Lung (tissue), 12 donors: ENCODE measurements around the gene CPE. TPM values are rescaled to one million over a fixed set of nuclear protein-coding genes. Genes with fewer than 3 reads are reported as not detected.

Experiments
- ATAC-seq: fragments of 200-7000 bp; cut with Tn5 transposase; one replicate; pipeline ENCODE4 v1.9.1; 2020; ENCODE audit warnings: moderate number of reproducible peaks; ENCODE audit not compliant: insufficient read depth, low FRiP score
- DNase-seq, 3 donors: peaks; one replicate each; pipeline ENCODE4 v3.0.0-alpha.2; 2013 to 2017
- H3K27ac ChIP-seq, 2 donors: one replicate each; pipeline ENCODE4 v1.5.1; 2013; ENCODE audit warnings: mild to moderate bottlenecking in 2 of 2, moderate library complexity in 2 of 2, control low read depth in 1 of 2, inconsistent platforms in 1 of 2, low read depth in 1 of 2, low read length in 1 of 2
- H3K27me3 ChIP-seq, 3 donors: one replicate each; pipeline ENCODE4 v1.5.1; 2013; ENCODE audit warnings: low read length in 2 of 3; ENCODE audit not compliant: control insufficient read depth in 3 of 3, insufficient read depth in 3 of 3
- H3K36me3 ChIP-seq, 4 donors: one replicate each; pipeline ENCODE4 v1.5.1; 2013; ENCODE audit warnings: low read length in 4 of 4, mild to moderate bottlenecking in 1 of 4, moderate library complexity in 1 of 4; ENCODE audit not compliant: control insufficient read depth in 4 of 4, insufficient read depth in 4 of 4
- H3K4me1 ChIP-seq, 5 donors: one replicate each; pipeline ENCODE4 v1.5.1; 2013; ENCODE audit warnings: low read length in 5 of 5, mild to moderate bottlenecking in 2 of 5, moderate library complexity in 1 of 5; ENCODE audit not compliant: control insufficient read depth in 5 of 5, insufficient read depth in 5 of 5
- H3K4me3 ChIP-seq: one replicate; pipeline ENCODE4 v1.5.1; 2013; ENCODE audit warnings: mild to moderate bottlenecking, control low read depth, moderate library complexity
- H3K9ac ChIP-seq, 2 donors: one replicate each; pipeline ENCODE4 v1.5.1; 2013; ENCODE audit warnings: low read length in 2 of 2, control low read depth in 1 of 2; ENCODE audit not compliant: insufficient read depth in 1 of 2
- H3K9me3 ChIP-seq, 4 donors: one replicate each; pipeline ENCODE4 v1.5.1; 2013; ENCODE audit warnings: low read length in 3 of 4, mild to moderate bottlenecking in 1 of 4, moderate library complexity in 1 of 4; ENCODE audit not compliant: control insufficient read depth in 4 of 4, insufficient read depth in 3 of 4
- WGBS, 2 donors: extraction: QIAGEN DNeasy Blood & Tissue Kit; methylation state at CpG; one replicate each; pipeline ENCODE4 v1.1.7; 2013; 5-methylcytosine and 5-hydroxymethylcytosine counted together
- polyA plus RNA-seq, 2 donors: library from polyadenylated mRNA; stranded (reverse); fragments of 200-250 nt; gene quantifications; one replicate each; pipeline ENCODE4 v1.2.1, GENCODE V29; 2013
- total RNA-seq, 2 donors: library from RNA; depleted of rRNA in 1 of 2; stranded (reverse); fragments of >200 nt in 1 of 2; gene quantifications; one replicate each; pipeline ENCODE4 v1.2.1, GENCODE V29; 2014 to 2021
- TF ChIP-seq, protein P1 (sequence below): IDR thresholded peaks from 2 replicates; pipeline ENCODE4 v1.5.1; 2012; ENCODE audit warnings: mild to moderate bottlenecking; ENCODE audit errors: control extremely low read depth, extremely low read depth
- donor health status: control.
- donor health status: control.
- donor health status: Bipolar disorder and iron deficiency.
- donor health status: healthy.
- donor health status: DM: yes; HTN: yes; CAD: no.

The CPE gene
- total and polyA plus RNA-seq, 4 donors = 6.6 to 135 (median 14.3) TPM

DNA sequence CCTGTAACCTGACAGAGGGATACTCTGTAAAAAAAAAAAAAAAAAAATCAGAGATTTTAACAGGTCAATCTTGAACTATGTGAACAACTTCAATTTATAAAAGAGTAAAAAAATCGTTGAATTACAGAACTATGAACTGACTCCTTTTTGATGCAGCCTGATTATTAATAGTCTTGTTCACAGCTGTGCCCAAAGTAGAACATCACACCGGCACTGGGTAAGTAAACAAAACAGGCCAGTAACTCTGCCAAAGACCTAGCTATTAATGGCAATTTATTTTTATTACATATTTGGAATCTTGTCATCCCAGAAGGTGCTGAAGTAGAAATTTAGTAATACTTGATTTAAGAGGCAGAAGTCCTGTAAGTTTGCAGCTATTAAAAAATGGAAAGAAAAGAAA lies 31.4 kb downstream of the CPE start:
- Histone ChIP-seq H3K27ac (no peak overlapping the region), H3K9ac (no peak overlapping the region), H3K4me1 (peaks cover 0 to 3% (median 0%) of the 10 kb centered on the region in 5 donors), H3K9me3 (no peaks in the 10 kb centered on the region), H3K27me3 (no peaks in the 10 kb centered on the region), H3K36me3 (no peaks in the 10 kb centered on the region), H3K4me3 (no peak overlapping the region)
- WGBS, 2 donors = 60 to 71% methylated on average over 2 of the region's 2 CpGs
- DNase-seq (no peak), ATAC-seq (no peak)
- TF ChIP-seq, protein P1, sequence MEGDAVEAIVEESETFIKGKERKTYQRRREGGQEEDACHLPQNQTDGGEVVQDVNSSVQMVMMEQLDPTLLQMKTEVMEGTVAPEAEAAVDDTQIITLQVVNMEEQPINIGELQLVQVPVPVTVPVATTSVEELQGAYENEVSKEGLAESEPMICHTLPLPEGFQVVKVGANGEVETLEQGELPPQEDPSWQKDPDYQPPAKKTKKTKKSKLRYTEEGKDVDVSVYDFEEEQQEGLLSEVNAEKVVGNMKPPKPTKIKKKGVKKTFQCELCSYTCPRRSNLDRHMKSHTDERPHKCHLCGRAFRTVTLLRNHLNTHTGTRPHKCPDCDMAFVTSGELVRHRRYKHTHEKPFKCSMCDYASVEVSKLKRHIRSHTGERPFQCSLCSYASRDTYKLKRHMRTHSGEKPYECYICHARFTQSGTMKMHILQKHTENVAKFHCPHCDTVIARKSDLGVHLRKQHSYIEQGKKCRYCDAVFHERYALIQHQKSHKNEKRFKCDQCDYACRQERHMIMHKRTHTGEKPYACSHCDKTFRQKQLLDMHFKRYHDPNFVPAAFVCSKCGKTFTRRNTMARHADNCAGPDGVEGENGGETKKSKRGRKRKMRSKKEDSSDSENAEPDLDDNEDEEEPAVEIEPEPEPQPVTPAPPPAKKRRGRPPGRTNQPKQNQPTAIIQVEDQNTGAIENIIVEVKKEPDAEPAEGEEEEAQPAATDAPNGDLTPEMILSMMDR = no peak

DNA sequence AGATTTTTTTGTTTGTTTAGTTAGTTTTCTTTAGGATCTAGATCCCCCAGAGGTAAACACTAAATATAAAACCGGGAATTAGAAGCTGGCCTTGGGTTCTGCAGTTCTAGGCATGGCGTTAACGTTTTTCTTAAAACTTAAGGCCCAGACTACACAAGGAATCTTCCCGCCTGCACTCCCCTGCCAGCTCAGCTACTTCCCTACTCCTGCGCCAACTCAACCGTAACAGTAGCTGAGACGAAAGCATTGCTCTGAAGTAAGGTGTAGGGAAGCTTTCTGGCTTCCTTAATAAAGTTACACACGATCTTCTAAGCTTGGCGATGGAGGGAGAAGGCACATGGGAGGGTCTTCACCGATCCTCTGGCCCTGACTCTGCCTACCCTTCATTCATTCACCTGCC lies 37.1 kb downstream of the CPE start:
- TF ChIP-seq, protein P1 = no peak
- Histone ChIP-seq H3K27ac (no peak overlapping the region), H3K4me3 (no peak overlapping the region), H3K27me3 (no peaks in the 10 kb centered on the region), H3K36me3 (no peaks in the 10 kb centered on the region), H3K9ac (no peak overlapping the region), H3K9me3 (no peaks in the 10 kb centered on the region), H3K4me1 (peaks cover 0 to 3% (median 0%) of the 10 kb centered on the region in 5 donors)
- 83 to 91% methylated on average over 10 of the region's 10 CpGs for WGBS, 2 donors
- DNase-seq = no peak
- no peak for ATAC-seq

DNA sequence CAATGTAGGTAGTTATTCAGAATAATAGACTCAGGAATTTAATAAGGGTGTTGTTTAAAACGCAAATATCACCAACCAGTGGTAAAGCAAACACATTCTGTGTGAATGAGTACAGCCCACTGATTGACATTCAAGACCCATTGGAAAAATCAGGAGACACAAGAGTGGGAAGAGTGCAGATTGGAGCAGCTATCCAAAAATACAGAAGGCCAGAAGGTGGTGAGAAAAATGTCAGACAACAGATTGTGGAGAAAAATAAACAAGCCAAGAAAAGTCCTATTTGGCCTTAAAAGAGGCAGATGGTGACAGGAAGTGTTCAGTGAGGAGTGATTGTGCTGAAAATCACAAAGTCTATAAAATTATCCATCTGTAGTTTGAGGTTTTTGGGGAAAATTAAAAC lies 39.3 kb downstream of the CPE start:
- Histone ChIP-seq H3K9me3 (no peaks in the 10 kb centered on the region), H3K4me3 (no peak overlapping the region), H3K4me1 (peaks cover 0 to 3% (median 0%) of the 10 kb centered on the region in 5 donors), H3K27me3 (no peaks in the 10 kb centered on the region), H3K27ac (peak overlapping the region in 1 of 2 donors; percentile 9), H3K36me3 (no peaks in the 10 kb centered on the region), H3K9ac (no peak overlapping the region)
- 79 to 81% methylated on average over 1 of the region's 1 CpG for WGBS, 2 donors
- TF ChIP-seq, protein P1 = no peak
- no peak for ATAC-seq
- no peak for DNase-seq

DNA sequence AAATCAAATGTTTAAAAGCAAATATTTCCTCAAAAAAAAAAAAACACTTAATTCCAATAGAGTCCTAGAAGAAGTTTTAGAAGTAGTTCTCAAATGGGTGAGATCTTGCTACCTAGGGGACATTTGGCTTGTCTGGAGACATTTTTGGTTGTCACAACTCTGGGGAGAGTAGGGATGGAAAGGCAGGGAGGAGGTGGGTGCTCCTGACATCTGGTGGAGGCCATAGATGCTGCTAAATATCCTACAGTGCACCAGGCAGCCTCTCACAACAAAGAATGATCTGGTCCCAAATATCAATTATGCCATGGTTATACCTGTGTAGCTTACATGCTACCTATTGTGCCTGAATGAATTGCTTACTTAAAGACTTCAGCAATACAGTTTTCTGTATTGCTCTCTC lies 46.8 kb downstream of the CPE start:
- no peak overlapping the region for H3K27ac ChIP-seq
- ATAC-seq = no peak
- no peak overlapping the region for H3K4me3 ChIP-seq
- no peaks in the 10 kb centered on the region for H3K27me3 ChIP-seq
- no peaks in the 10 kb centered on the region for H3K36me3 ChIP-seq
- DNase-seq = no peak
- TF ChIP-seq, protein P1 = no peak
- no peaks in the 10 kb centered on the region for H3K4me1 ChIP-seq
- H3K9me3 ChIP-seq = peaks cover 0 to 2% (median 0%) of the 10 kb centered on the region in 4 donors
- H3K9ac ChIP-seq = no peak overlapping the region
